ENCODE data around the gene SLC23A2.
"Not testable (repeated sequence)": the region's sequence is repeated elsewhere in the genome, so short reads cannot be mapped to it uniquely, and the experiment has no call there.

SLC23A2 gene

DNA sequence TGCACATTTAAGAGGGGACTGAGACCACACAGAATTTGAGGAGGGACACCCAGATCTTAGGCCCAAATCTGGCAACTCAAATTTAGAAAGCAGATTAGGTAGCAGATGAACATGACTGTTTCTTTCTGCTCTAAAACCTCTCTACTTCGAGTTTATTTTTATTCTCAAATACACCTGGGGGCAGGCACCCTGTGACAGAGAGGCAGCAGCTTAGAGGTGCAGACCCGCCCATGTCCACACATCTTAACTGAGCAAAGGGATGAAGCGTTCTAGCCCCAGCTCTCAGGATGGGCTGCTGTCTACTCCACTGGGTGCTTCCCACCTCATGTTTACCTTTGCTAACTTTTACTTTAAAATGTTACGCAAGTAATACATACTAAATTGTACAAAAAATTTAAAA is 125.0 kb downstream of the SLC23A2 start:
- no peak for DNase-seq (ENCODE audit: low read depth)

DNA sequence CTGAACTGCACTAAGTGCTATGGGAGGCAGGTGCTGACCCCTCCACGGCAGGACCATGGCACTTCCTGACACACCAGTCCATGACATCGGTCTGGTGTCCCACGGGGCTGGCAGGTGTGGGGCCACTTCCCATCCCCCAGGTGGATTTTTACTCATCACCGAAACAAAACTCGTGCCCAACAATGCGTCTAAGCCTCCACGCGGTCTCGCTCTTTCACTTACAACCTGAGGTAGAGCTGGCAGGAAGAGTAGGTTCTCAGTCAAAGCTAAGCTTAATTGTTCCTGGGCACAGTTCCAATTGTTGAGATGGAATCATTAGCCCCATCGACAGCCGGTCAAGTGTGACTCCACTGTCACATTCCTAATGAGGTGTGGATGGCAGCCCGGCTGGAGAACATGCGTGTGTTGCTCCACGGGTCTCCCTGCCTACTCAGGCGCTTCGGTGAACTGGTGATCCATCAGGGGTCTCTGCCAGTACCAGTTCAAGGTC is 125.7 kb downstream of the SLC23A2 start:
- DNase-seq (ENCODE audit: low read depth), result no peak

DNA sequence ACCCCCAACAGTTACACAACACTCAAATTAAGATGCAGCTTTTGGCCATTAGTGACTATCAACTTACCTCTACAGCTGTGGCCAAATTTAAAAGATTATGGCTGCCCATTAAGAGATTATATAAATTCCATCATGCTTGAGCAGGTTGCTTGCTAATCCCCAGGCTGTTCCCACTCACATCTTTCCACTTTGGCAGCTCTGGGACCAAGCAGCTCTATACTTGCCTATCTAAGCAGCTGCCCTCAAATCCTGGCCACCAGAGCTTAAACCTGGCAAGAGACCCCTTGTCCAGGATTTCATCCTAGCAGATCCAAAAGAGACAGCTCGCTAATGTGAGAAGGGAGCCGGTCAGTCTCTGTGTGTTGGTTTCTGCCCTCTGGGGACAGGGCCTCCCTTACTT is 127.9 kb downstream of the SLC23A2 start:
- no peak for DNase-seq (ENCODE audit: low read depth)

GRCh38 chr20:4871486-4871885 is 129.8 kb downstream of the SLC23A2 start:
- DNase-seq (ENCODE audit: low read depth), result no peak

DNA sequence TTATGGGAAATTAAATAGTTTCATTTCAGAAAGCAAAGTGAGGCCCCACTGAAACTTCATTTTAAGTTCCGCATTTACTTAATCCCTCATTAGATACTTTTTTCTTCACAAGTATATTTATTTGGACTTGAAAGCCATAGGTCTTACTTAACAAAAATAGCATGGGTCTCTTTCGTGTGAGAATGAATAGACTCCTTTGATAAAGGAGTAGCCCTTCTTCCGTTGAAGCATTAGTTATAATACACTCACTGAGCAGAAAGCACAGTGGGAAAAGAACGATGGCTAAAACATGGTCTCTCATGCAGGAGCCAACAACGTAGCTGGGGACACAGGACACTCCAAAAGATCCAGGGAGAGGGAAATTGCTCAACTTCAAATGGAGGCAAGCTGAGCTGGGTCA is 130.4 kb downstream of the SLC23A2 start:
- no peak for DNase-seq (ENCODE audit: low read depth)

DNA sequence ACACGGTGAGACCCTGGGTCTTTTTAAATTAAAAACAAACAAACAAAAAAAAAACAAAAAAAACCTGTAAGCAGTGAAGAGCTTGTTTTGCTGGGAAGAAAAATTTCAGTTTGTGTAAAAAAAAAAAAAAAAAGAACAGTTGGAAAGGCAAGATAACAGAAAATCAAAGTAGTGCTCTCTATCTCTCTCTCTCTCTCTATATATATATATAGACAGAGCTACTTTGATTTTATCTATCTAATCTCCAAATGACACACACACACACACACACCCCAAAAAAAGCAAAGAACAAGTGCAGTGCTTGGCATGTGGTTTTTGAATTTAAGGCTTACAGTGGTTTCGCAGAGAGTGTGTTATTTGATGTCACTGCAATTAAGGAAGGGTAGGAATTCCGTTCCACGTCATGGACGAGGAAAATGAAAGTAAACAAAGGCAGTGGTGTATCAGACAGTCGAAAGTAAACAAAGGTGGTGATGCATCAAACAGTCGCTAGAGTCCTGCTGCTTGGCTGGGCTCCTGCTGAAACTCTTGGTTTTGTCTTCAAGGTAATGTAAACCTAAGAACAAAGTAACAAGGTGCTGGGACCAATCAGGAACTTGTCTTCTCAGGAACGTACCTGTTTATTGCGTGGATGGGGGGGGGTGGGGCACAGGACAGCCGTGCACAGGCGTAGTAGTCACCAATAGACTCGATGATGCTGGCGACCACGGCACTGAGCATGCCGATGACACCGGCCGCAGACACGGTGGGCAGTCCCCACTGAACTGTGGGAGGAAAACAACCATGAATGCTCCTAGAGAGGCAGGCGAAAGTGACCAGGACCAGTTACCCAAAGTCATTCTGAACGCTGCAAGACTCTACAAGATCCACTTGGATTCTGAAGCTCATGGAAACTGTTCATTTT is 131.8 kb downstream of the SLC23A2 start:
- DNase-seq (ENCODE audit: low read depth), result no peak

DNA sequence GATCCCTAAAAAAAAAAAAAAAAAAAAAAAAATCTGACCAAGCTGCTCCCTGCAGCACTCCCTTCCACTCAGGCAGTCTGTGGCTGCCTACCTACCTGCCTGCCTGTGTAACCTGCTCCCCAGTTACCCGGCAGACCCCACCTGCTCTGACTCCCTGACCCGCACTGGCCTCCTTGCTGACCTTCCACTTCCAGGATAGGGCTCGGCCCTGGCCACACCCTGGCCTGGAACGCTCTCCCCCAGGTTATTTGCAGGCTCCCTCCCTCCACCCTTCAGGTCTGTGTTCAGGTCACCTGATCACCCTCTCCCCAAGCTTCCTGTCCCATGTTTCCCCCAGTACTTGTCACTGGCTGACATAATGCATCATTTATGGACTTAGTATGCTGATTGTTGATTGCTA is 134.3 kb downstream of the SLC23A2 start:
- no peak for DNase-seq (ENCODE audit: low read depth)

- DNase-seq (ENCODE audit: low read depth), result no peak
Observed at GRCh38 chr20:4866429-4866828, 134.9 kb downstream of the SLC23A2 start.

DNA sequence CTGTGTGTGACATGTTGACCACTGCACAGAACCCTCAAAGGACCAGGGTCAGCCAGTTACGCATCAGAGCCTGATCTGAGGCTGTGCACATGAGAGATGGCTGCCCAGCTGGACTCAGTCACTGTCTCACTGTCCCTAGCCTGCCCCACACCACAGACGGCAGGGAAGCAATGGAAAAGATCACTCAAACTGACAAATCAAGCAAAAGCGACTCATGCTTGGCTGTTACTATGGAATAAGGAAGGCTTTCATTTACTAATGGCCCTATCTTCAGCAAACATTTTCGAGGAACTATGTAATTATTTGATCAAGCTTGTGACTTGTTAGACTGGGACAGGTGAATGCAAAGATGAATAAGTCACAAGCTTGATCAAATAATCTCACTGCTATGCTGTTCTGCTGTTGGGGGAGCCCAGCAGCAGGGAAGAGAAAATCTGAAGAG is 137.0 kb downstream of the SLC23A2 start:
- DNase-seq (ENCODE audit: low read depth), result no peak

DNA sequence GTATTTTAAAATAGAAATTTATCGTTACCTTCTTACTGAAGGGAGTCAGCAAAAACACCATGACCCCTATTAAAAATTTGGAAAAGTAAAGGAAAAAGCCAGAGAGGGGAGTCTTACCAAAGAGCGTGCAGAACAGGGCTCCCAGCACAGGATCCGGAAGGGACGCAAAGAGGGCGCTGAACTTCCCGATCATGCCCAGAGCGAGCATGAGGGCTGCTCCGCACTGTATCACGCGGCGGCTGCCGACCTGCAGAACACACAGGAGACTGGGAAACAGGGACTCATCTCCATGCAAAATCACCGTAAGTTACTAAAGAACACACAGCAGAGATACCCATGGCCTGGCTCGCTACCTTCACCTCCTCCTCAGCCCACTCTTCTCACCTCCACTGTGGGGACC is 138.6 kb downstream of the SLC23A2 start:
- no peak for DNase-seq (ENCODE audit: low read depth)

DNA sequence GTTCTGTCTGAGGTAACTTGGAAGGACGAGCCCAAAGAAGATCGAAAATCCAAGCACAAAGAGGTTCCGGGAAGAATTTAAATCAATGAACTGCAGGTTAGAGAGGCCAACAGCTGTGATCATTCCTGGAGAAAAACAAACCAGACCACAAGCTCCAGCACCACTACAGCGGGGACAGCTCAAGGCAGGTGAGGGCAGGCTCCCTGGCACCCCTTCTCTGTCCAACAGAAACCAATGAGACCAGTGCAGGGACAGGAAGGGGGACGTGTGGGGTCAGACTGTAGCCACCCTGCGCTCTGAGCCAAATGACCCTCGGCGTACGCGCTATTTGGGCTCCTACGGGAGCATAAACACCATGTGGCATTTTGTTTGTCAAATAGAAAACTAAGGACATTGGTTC is 139.3 kb downstream of the SLC23A2 start:
- no peak for DNase-seq (ENCODE audit: low read depth)

DNA sequence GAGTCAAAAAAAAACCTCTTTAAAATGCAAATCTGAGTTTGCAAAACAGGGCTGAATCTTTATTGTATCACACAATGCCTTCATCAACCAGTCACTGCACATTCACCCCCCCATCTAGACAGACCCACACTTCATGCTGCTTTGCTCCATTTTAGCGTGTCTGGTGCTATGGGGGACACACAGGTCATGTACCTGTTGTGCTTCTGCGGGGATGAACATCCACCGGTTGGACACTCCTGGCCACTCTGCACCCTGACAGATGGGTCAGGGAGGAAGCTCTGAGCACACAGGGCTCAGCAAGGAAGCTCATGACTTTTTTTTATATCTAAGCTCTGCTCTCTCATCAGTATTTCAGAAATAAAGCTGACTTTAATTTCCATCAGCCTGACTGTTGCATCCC is 143.3 kb downstream of the SLC23A2 start:
- DNase-seq (ENCODE audit: low read depth), result no peak

GRCh38 chr20:4856022-4856755 is 145.1 kb downstream of the SLC23A2 start:
- no peak for DNase-seq (ENCODE audit: low read depth)

GRCh38 chr20:4855555-4855954 is 145.8 kb downstream of the SLC23A2 start:
- DNase-seq (ENCODE audit: low read depth), result no peak

DNA sequence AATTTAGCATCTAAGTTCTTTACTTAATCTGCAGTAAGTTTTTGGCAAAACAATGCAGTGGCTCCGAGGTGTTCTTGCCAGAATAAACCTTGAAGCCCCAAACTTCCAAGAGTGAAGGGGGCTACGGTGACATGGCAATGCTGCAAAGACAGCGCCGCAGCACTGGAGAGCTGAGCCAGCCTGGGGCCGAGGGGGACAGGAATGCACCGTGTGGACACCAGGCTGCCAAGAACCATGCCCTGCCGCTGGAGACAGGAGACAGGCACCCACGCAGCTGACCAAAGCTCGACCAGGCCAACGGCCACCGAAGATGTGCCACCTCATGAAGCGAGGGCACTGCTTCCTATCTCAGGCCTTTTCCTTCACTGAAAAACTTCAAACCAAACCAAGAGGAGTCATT is 146.2 kb downstream of the SLC23A2 start:
- no peak for DNase-seq (ENCODE audit: low read depth)

- no peak for DNase-seq (ENCODE audit: low read depth)
Observed at GRCh38 chr20:4854561-4854901, 146.8 kb downstream of the SLC23A2 start.

- DNase-seq (ENCODE audit: low read depth), result no peak
Observed at GRCh38 chr20:4853757-4854560, 147.4 kb downstream of the SLC23A2 start.

DNA sequence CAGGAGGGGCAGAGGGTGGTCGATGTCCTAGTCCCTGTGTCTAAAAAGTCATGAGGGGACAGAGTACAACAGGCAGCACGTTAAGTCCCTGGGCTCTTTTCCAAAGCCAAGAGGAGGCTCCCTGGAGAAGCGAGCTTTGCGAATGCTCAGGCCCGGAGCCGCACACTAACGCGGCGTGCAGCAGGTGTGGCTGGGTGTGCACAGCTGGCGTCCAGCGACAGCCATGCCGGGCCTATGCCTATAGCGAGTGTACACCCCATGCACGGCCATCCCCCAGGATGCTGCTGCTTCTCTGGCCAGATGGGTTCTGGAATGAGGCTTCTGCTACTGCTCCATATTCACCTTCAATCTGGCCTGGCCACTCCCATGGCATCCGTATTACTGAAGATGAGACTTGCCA is 148.3 kb downstream of the SLC23A2 start:
- no peak for DNase-seq (ENCODE audit: low read depth)

GRCh38 chr20:4850960-4851359 is 150.3 kb downstream of the SLC23A2 start:
- no peak for DNase-seq (ENCODE audit: low read depth)

GRCh38 chr20:4848829-4849228 is 152.5 kb downstream of the SLC23A2 start:
- not testable (repeated sequence) for DNase-seq (ENCODE audit: low read depth)

DNA sequence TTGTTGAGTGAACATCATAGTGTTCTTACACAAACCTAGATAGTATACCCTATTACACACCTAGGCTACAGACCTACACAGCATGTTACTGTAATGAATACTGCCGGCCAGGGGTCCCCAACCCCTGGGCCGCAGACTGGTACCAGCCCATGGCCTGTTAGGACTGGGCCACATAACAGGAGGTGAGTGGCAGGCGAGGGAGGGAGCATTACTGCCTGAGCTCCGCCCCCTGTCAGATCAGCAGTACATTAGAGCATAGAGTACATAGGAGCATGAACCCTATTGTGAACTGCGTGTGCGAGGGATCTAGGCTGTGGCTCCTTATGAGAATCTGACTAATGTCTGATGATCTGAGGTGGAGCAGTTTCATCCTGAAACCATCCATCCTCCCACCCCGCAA is 153.3 kb downstream of the SLC23A2 start:
- no peak for DNase-seq (ENCODE audit: low read depth)

DNA sequence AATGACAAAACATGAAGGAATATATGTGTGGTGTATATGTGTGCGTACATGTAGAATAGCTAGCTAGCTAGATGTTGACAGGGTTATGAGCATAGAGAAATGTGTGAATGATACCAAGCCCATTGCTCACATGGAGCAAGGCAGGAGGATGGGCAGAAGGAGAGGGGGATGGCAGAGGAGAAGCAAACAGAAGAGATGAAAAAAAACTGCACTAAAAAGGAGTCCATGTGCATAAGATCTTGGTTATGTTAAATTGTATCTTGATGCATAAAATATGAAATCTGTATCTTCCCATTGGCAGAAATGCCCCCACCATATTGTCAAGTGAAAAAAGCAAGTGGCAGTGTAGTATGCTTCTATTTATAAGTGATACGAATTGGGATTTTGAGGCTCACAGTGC is 154.5 kb downstream of the SLC23A2 start:
- no peak for DNase-seq (ENCODE audit: low read depth)
